Tibial artery (tissue), 4 donors: Measurements from ENCODE around the gene COX19.

Experiments used
- DNase-seq, 2 donors: peaks; one replicate each; pipeline ENCODE4 v3.0.0-alpha.2; 2019
- H3K27ac ChIP-seq, 2 donors: fragments of 200-600 bp; sonication (generic) in 1 of 2; 1 replicate in 1 of 2; 2 replicates in 1 of 2; pipeline ENCODE4 v1.5.1; 2018 to 2019; ENCODE audit warnings: mild to moderate bottlenecking in 1 of 2
- H3K27me3 ChIP-seq, 2 donors: fragments of 200-600 bp; sonication (generic) in 1 of 2; one replicate each; pipeline versions ENCODE4 v1.5.1 to v1.6.0; 2016 to 2019
- H3K36me3 ChIP-seq, 3 donors: fragments of 200-600 bp; sonication (generic) in 2 of 3; one replicate each; pipeline ENCODE4 v1.5.1; 2016 to 2019; ENCODE audit warnings: mild to moderate bottlenecking in 2 of 3
- H3K4me1 ChIP-seq, 4 donors: fragments of 200-600 bp; sonication (generic) in 2 of 4; 1 replicate in 3 of 4; 2 replicates in 1 of 4; pipeline ENCODE4 v1.5.1; 2016 to 2019
- H3K4me3 ChIP-seq, 2 donors: fragments of 200-600 bp; sonication (generic) in 1 of 2; 1 replicate in 1 of 2; 2 replicates in 1 of 2; pipeline ENCODE4 v1.5.1; 2018 to 2019; ENCODE audit warnings: mild to moderate bottlenecking in 2 of 2
- H3K9me3 ChIP-seq, 3 donors: fragments of 200-600 bp; sonication (generic) in 1 of 3; one replicate each; pipeline ENCODE4 v1.5.1; 2016 to 2019
- intact Hi-C: fragments of 100-400 bp; cut with DNase I; formaldehyde crosslinking; loops from one replicate; pipeline ENCODE4 v1.15.0; 2023; ENCODE audit warnings: low total_unique reads
- TF ChIP-seq, protein P1 (sequence below), 2 experiments: fragments of 200-600 bp in 1 of 2; fragments of 450-650 bp in 1 of 2; IDR thresholded peaks; one replicate each; pipeline ENCODE4 v1.5.1; 2017 to 2019; ENCODE audit warnings: antibody characterized with exemption in 2 of 2, mild to moderate bottlenecking in 1 of 2, moderate library complexity in 1 of 2

The COX19 gene

DNA sequence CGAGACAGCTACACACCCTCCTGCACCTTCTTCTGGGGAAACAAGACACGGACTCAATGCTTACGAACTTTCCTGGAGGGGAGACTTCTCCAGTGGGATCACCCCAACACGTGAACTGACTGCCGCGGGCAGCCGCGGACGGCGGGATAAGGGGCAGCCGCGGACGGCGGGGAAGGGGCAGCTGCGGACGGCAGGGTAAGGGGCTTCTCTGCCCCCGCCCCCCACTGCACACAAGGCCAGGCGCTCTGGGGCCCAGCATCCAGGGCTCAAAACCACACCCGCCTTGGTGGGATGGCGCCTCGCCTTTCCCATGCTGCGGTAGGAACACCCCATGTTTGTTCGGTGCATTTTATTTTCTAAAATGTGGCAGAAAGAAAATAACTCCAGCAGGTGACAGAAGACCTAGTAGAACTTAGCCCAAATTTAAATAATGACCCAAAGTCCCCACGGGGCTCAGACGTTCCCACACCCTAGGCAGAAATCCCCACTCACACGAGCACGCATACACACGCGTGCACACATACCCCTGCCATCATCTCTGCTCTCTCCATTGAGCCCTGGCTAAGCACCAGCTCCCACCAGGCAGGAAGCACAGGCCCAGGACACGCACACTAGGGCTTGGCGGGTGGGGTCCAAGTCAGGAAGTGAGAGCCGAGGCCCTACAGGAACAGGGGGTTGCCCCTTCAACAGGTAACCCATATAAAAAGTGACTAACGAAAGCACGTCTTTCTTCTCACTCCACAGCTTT, 42.4 kb upstream of the COX19 start:
- Histone ChIP-seq H3K4me1 (peaks cover 0 to 25% (median 4%) of the 10 kb centered on the region in 4 donors), H3K4me3 (no peak overlapping the region), H3K9me3 (no peaks in the 10 kb centered on the region), H3K27me3 (no peaks in the 10 kb centered on the region), H3K27ac (no peak overlapping the region), H3K36me3 (peaks cover 3 to 57% (median 44%) of the 10 kb centered on the region in 3 donors)
- intact Hi-C loops: no loop called here
- TF ChIP-seq, protein P1, sequence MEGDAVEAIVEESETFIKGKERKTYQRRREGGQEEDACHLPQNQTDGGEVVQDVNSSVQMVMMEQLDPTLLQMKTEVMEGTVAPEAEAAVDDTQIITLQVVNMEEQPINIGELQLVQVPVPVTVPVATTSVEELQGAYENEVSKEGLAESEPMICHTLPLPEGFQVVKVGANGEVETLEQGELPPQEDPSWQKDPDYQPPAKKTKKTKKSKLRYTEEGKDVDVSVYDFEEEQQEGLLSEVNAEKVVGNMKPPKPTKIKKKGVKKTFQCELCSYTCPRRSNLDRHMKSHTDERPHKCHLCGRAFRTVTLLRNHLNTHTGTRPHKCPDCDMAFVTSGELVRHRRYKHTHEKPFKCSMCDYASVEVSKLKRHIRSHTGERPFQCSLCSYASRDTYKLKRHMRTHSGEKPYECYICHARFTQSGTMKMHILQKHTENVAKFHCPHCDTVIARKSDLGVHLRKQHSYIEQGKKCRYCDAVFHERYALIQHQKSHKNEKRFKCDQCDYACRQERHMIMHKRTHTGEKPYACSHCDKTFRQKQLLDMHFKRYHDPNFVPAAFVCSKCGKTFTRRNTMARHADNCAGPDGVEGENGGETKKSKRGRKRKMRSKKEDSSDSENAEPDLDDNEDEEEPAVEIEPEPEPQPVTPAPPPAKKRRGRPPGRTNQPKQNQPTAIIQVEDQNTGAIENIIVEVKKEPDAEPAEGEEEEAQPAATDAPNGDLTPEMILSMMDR (IDR thresholded peaks at IDR 0.05): no peak
- no peak for DNase-seq

DNA sequence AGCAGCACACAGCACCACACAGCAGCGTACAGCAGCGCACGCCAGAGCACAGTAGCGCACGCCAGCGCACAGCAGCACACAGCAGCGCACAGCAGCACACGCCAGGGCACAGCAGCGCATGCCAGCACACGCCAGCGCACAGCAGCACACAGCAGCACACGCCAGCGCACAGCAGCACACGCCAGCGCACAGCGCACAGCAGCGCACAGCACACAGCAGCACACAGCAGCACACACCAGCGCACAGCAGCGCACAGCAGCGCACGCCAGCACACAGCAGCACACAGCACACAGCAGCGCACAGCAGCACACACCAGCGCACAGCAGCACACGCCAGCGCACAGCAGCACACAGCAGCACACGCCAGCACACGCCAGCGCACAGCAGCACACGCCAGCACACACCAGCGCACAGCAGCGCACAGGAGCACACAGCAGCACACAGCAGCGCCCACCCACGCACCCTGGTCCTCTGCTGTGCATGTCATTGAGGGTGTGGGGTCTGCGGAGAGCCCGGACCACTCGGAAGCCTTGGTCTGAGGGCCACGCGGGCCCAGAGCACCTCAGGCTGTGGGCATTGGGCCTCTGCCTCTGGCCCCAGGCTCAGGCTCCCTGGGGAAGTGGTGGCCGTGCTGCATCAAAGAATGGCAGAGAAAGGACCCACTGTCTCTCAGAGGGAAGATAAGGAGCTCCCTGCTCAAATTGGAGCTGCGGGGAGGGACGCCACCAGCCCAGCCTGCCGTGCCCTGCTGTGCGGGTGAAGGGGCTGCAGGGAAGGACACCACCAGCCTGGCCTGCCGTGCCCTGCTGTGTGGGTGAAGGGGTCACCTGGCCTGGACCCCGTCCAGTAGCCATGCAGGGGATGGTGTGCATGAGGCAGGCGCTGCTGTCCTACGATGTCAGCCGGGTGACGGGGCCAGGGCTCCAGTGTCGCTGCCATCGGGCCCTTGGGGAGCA, 41.5 kb upstream of the COX19 start:
- H3K27me3 ChIP-seq: no peaks in the 10 kb centered on the region

DNA sequence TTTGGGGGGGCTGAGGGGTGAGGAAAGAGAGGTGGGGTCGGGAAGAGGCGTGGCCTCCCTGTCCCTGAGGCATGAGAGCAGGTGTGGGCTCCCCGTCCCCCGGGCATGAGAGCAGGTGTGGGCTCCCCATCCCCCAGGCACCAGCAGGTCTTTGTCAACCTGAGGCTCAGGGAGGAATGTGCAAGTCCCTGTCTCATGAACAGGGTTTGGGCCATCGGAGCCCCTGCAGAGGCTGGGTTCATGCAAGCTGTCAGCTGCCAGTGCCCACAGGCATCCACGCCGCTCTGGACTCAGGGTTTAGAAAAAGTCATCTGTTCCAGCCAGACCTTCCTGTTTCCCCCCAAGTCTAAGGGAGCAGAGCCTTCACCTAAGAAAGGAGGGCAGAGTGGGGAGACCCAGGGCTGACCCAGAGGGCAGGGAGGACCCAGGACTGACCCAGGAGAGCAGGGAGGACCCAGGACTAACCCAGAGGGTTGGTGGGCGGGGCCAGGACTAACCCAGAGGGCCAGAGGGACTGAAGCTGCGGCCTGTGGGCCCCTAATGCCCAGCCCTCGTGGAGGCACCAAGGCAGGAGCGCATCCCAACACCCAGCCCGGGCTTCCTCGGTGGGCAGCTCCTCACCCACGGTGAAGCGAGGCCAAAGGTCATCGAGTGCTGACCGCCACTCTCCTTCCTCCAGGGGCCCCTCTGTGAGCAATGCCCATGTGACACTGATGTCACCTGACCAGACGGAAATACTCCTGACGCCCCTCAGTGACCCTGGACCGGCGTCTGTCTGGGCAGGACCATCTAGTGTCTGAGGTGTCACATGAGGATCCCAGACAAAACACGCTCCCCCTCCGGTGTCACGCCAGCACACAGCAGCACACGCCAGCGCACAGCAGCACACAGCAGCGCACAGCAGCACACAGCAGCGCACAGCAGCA, 40.1 kb upstream of the COX19 start:
- H3K36me3 ChIP-seq: peaks cover 0 to 34% (median 32%) of the 10 kb centered on the region in 3 donors
- no peaks in the 10 kb centered on the region for H3K27me3 ChIP-seq
- no peak for DNase-seq
- H3K9me3 ChIP-seq: no peaks in the 10 kb centered on the region
- H3K4me3 ChIP-seq: no peak overlapping the region
- TF ChIP-seq, protein P1 (IDR thresholded peaks at IDR 0.05): no peak
- H3K27ac ChIP-seq: no peak overlapping the region
- intact Hi-C loops: no loop called here
- H3K4me1 ChIP-seq: peaks cover 0 to 43% (median 5%) of the 10 kb centered on the region in 4 donors

More for the DNA sequence above, 41.5 kb upstream of the COX19 start:
- intact Hi-C loops: no loop called here
- H3K4me1 ChIP-seq: peaks cover 0 to 32% (median 4%) of the 10 kb centered on the region in 4 donors
- H3K4me3 ChIP-seq: no peak overlapping the region
- DNase-seq: no peak
- no peaks in the 10 kb centered on the region for H3K9me3 ChIP-seq
- peaks cover 3 to 48% (median 43%) of the 10 kb centered on the region in 3 donors for H3K36me3 ChIP-seq
- H3K27ac ChIP-seq: no peak overlapping the region
- TF ChIP-seq, protein P1 (IDR thresholded peaks at IDR 0.05): no peak

DNA sequence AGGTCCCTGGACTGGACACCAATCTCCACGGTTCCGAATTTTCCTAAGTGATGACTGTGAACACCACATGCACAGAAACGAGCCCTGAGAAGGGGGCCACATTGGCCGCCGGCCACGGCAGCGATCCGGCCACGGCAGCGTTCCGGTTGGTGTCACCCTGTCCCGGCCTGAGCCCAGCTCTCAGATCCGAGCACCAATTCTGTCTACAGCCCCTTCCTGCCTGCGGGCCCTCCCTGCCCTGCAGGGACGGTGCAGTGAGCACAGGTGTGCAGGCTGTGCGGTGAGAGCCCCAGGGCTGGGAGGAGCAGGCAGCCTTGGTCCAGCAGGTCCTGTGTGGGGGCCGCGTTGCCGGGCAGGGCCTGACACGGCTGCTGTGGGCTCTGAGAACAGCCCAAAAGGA, 39.3 kb upstream of the COX19 start:
- TF ChIP-seq, protein P1 (IDR thresholded peaks at IDR 0.05): no peak
- intact Hi-C loops: no loop called here
- Histone ChIP-seq H3K4me1 (peaks cover 0 to 43% (median 5%) of the 10 kb centered on the region in 4 donors), H3K9me3 (no peaks in the 10 kb centered on the region), H3K36me3 (peaks cover 1 to 32% (median 28%) of the 10 kb centered on the region in 3 donors), H3K4me3 (no peak overlapping the region), H3K27me3 (no peaks in the 10 kb centered on the region), H3K27ac (no peak overlapping the region)
- DNase-seq: no peak

DNA sequence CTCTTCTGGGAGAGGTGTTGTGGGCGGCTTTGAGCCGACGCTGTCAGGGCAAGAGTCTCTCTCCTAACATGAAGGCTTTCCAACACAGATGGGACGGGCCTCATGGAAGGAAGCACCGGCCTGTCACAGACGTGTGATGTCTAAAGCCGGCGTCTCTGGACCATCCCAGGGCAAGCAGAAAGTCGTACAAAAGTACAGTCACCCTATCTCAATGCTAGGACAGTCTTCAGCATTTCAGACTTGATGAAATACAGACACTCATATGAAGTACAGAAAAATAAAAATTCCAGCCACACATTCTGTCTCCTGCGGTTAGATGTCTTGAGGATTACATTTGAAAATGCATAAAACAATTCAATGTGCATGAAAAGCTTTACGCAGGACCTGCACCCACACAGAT, 38.2 kb upstream of the COX19 start:
- Histone ChIP-seq H3K36me3 (peaks cover 7 to 35% (median 28%) of the 10 kb centered on the region in 3 donors), H3K9me3 (no peaks in the 10 kb centered on the region), H3K4me1 (peaks cover 0 to 39% (median 5%) of the 10 kb centered on the region in 4 donors), H3K27me3 (no peaks in the 10 kb centered on the region), H3K4me3 (no peak overlapping the region), H3K27ac (no peak overlapping the region)
- intact Hi-C loops: no loop called here
- TF ChIP-seq, protein P1 (IDR thresholded peaks at IDR 0.05): no peak
- no peak for DNase-seq
